ENCODE data around the gene PISD. TPM values are rescaled to one million over a fixed set of nuclear protein-coding genes. Genes with fewer than 3 reads are reported as not detected.

The PISD gene
- polyA plus RNA-seq, 3 donors from 2014 or later = 16.3 to 34.8 (median 25.3) TPM

- Mint-ChIP-seq H3K27ac (no peak overlapping the region), H3K36me3 (peaks cover 13 to 19% (median 17%) of the 10 kb centered on the region in 3 donors), H3K4me3 (no peak overlapping the region), H3K27me3 (ENCODE audit: low read depth in 3 of 3) (peaks cover 0 to 3% (median 0%) of the 10 kb centered on the region in 3 donors), H3K9me3 (no peaks in the 10 kb centered on the region), H3K4me1 (peaks cover 0 to 5% of the 10 kb centered on the region in 2 donors)
- no peak for DNase-seq
Measured at GRCh38 chr22:31578171-31578570, 83.8 kb downstream of the PISD start.

GRCh38 chr22:31577711-31578110, 84.3 kb downstream of the PISD start:
- no peaks in the 10 kb centered on the region for H3K9me3 Mint-ChIP-seq
- H3K4me3 Mint-ChIP-seq = no peak overlapping the region
- H3K4me1 Mint-ChIP-seq = peaks cover 0 to 5% of the 10 kb centered on the region in 2 donors
- peaks cover 13 to 19% (median 17%) of the 10 kb centered on the region in 3 donors for H3K36me3 Mint-ChIP-seq
- no peak for DNase-seq
- peaks cover 0 to 3% (median 0%) of the 10 kb centered on the region in 3 donors for H3K27me3 Mint-ChIP-seq (ENCODE audit: low read depth in 3 of 3)
- peak overlapping the region in 1 of 6 donors; percentile 4 for H3K27ac Mint-ChIP-seq

- no peaks in the 10 kb centered on the region for H3K4me1 Mint-ChIP-seq
- H3K9me3 Mint-ChIP-seq = no peaks in the 10 kb centered on the region
- H3K36me3 Mint-ChIP-seq = peaks cover 13 to 25% (median 16%) of the 10 kb centered on the region in 3 donors
- peak overlapping the region in 1 of 6 donors; percentile 57 for H3K27ac Mint-ChIP-seq
- DNase-seq = no peak
- H3K27me3 Mint-ChIP-seq (ENCODE audit: low read depth in 3 of 3) = peaks cover 0 to 3% (median 0%) of the 10 kb centered on the region in 3 donors
- no peak overlapping the region for H3K4me3 Mint-ChIP-seq
Measured at GRCh38 chr22:31575190-31575589, 86.8 kb downstream of the PISD start.

GRCh38 chr22:31574055-31574670, 87.9 kb downstream of the PISD start:
- Mint-ChIP-seq H3K4me3 (no peak overlapping the region), H3K27ac (peak overlapping the region in 1 of 6 donors; percentile 19), H3K9me3 (no peaks in the 10 kb centered on the region), H3K27me3 (ENCODE audit: low read depth in 3 of 3) (peaks cover 0 to 6% (median 0%) of the 10 kb centered on the region in 3 donors), H3K4me1 (no peaks in the 10 kb centered on the region), H3K36me3 (peaks cover 8 to 29% (median 18%) of the 10 kb centered on the region in 3 donors)
- DNase-seq = no peak

- no peak for DNase-seq
- Mint-ChIP-seq H3K36me3 (peaks cover 8 to 30% (median 18%) of the 10 kb centered on the region in 3 donors), H3K9me3 (no peaks in the 10 kb centered on the region), H3K27ac (peak overlapping the region in 4 of 6 donors; percentile 6 to 63 (median 54)), H3K4me3 (no peak overlapping the region), H3K27me3 (ENCODE audit: low read depth in 3 of 3) (peaks cover 0 to 6% (median 0%) of the 10 kb centered on the region in 3 donors), H3K4me1 (peaks cover 0 to under 1% of the 10 kb centered on the region in 2 donors)
Measured at GRCh38 chr22:31572939-31573338, 89.1 kb downstream of the PISD start.

GRCh38 chr22:31569126-31569525, 92.9 kb downstream of the PISD start:
- H3K4me3 Mint-ChIP-seq = no peak overlapping the region
- peaks cover 0 to 9% of the 10 kb centered on the region in 2 donors for H3K4me1 Mint-ChIP-seq
- H3K36me3 Mint-ChIP-seq = peaks cover 5 to 22% (median 8%) of the 10 kb centered on the region in 3 donors
- peaks cover 0 to 3% (median 0%) of the 10 kb centered on the region in 3 donors for H3K27me3 Mint-ChIP-seq (ENCODE audit: low read depth in 3 of 3)
- H3K27ac Mint-ChIP-seq = peak overlapping the region in 3 of 6 donors; percentile 20 to 65 (median 50)
- H3K9me3 Mint-ChIP-seq = no peaks in the 10 kb centered on the region
- no peak for DNase-seq

Other genes with a start within 250 kb of the PISD start
- gene EIF4ENIF1, start 172.4 kb downstream of the PISD start, polyA plus RNA-seq = 10 to 100 TPM in 1 of 3 donors, 1 to 10 TPM in 2; 6.9 to 21.1 (median 9.7) TPM
- 10 to 100 TPM in 2 of 3 donors, 1 to 10 TPM in 1; 4.2 to 31.5 (median 11.1) TPM for gene SFI1, start 165.7 kb downstream of the PISD start, polyA plus RNA-seq
- gene PRR14L, start 87.9 kb upstream of the PISD start, polyA plus RNA-seq = 10 to 100 TPM; 13.7 to 41.7 (median 14.1) TPM
- 10 to 100 TPM in 1 of 3 donors, 1 to 10 TPM in 2; 3.0 to 14.3 (median 3.9) TPM for gene DEPDC5, start 91.8 kb upstream of the PISD start, polyA plus RNA-seq

Measured in immature natural killer cell (primary cell).